ENCODE results near the gene DNAJC16.
A peak's percentile ranks its signal among the peaks of the same experiment; 100 is the strongest.

DNAJC16 gene

GRCh38 chr1:15605398-15606383, 79.0 kb downstream of the DNAJC16 start:
- Mint-ChIP-seq H3K4me3 (no peak overlapping the region), H3K36me3 (ENCODE audit: low read depth) (no peaks in the 10 kb centered on the region)

GRCh38 chr1:15609631-15610030, 83.0 kb downstream of the DNAJC16 start:
- no peaks in the 10 kb centered on the region for H3K4me1 Mint-ChIP-seq (ENCODE audit: low read depth)
- H3K4me3 Mint-ChIP-seq: no peak overlapping the region
- H3K27me3 Mint-ChIP-seq (ENCODE audit: low read depth): peaks cover 7% of the 10 kb centered on the region
- H3K27ac Mint-ChIP-seq: no peak overlapping the region
- H3K36me3 Mint-ChIP-seq (ENCODE audit: low read depth): no peaks in the 10 kb centered on the region
- H3K9me3 Mint-ChIP-seq: no peaks in the 10 kb centered on the region

More at GRCh38 chr1:15605398-15606383, 79.0 kb downstream of the DNAJC16 start:
- Mint-ChIP-seq H3K9me3 (peaks cover 6% of the 10 kb centered on the region), H3K27me3 (ENCODE audit: low read depth) (peaks cover 7% of the 10 kb centered on the region), H3K4me1 (ENCODE audit: low read depth) (peaks cover 6% of the 10 kb centered on the region), H3K27ac (no peak overlapping the region)

DNA sequence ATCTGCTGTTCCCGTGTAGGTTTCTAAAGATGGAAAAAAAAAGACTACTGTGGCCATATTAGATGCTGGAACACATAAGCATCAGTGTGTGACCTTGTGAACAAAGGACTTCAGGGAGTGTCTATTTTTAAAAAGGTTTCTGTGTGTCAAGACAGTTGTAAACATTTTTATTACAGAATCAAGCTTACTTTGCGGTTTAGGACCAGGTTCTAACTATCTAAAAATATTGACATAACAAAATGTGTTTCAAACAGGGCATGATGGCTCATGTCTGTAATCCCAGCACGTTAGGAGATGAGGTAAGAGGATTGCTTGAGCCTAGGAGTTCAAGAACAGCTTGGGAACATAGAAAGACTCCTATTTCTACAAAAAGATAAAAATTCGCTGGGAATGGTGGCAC, 83.5 kb downstream of the DNAJC16 start:
- Mint-ChIP-seq H3K27ac (no peak overlapping the region), H3K9me3 (no peaks in the 10 kb centered on the region), H3K4me1 (ENCODE audit: low read depth) (no peaks in the 10 kb centered on the region), H3K27me3 (ENCODE audit: low read depth) (peaks cover 7% of the 10 kb centered on the region), H3K4me3 (no peak overlapping the region), H3K36me3 (ENCODE audit: low read depth) (no peaks in the 10 kb centered on the region)

GRCh38 chr1:15616373-15617172, 89.9 kb downstream of the DNAJC16 start:
- Mint-ChIP-seq H3K4me1 (ENCODE audit: low read depth) (peaks cover 25% of the 10 kb centered on the region), H3K27me3 (ENCODE audit: low read depth) (no peaks in the 10 kb centered on the region), H3K27ac (peak overlapping the region; percentile 88), H3K9me3 (no peaks in the 10 kb centered on the region), H3K4me3 (peak overlapping the region; percentile 92), H3K36me3 (ENCODE audit: low read depth) (no peaks in the 10 kb centered on the region)

GRCh38 chr1:15617173-15618076, 90.8 kb downstream of the DNAJC16 start, which contains the start of gene DDI2:
DDI2 (plus strand) TSS chr1:15617458; CDS start chr1:15617671, 213 bp downstream.
- H3K36me3 Mint-ChIP-seq (ENCODE audit: low read depth): no peaks in the 10 kb centered on the region
- H3K9me3 Mint-ChIP-seq: no peaks in the 10 kb centered on the region
- peak within 1 kb of the TSS; percentile 92 for H3K4me3 Mint-ChIP-seq
- H3K4me1 Mint-ChIP-seq (ENCODE audit: low read depth): peaks cover 29% of the 10 kb centered on the region
- peak within 1 kb of the TSS; percentile 90 for H3K27ac Mint-ChIP-seq
- no peaks in the 10 kb centered on the region for H3K27me3 Mint-ChIP-seq (ENCODE audit: low read depth)

DNA sequence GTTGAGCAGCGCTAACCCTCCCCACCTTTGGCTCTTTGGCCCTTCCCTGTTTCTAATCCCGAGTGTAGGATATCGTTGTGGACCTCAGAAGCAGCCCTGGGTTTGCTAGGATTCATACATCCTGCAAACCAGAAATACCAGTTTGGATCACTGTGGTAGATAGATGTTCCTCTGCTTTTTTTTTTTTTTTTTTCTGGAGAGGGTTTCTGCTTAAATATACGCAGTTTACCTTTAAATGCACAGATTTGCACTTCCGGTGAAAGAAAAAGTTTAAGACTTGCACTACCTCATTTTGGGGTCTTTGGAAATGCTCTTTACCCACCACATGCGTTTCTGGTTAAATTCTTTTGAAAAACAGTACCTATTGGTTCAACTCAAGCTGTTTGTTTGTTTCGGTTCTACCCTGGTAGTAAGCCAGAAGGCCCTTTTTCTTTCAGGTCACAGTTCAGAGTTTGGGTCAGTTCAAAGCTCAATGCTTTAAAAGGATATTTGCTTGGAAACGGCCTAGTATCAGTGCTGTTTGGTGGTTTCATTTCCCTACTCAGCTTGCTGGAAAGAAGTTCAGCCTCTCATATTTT, 91.5 kb downstream of the DNAJC16 start:
- Mint-ChIP-seq H3K4me3 (peak overlapping the region; percentile 92), H3K27me3 (ENCODE audit: low read depth) (no peaks in the 10 kb centered on the region), H3K4me1 (ENCODE audit: low read depth) (peaks cover 35% of the 10 kb centered on the region), H3K27ac (peak overlapping the region; percentile 90), H3K36me3 (ENCODE audit: low read depth) (peaks cover 2% of the 10 kb centered on the region), H3K9me3 (no peaks in the 10 kb centered on the region)

- Mint-ChIP-seq H3K4me1 (ENCODE audit: low read depth) (peaks cover 35% of the 10 kb centered on the region), H3K27ac (peak overlapping the region; percentile 90), H3K9me3 (no peaks in the 10 kb centered on the region), H3K36me3 (ENCODE audit: low read depth) (peaks cover 2% of the 10 kb centered on the region), H3K27me3 (ENCODE audit: low read depth) (no peaks in the 10 kb centered on the region), H3K4me3 (peak overlapping the region; percentile 92)
Measured at GRCh38 chr1:15618655-15619525, 92.2 kb downstream of the DNAJC16 start.

DNA sequence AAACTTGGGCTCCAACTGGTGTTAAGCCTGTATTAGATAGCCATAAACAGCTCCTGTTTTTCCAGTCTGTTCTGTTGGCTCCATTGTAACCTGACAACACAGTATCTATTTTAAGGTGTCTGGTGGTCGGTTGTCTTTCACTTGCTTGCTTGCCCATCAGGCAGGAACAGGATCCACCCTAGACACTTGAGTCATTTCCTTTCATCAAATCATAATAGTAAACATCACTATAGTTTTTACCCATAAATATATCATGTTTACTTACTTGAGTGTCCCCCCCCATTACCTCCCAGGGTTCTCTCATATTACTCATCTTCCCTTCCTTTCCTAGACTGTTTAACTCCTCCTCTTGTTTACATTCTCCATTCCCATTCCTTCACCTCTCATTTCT, 93.5 kb downstream of the DNAJC16 start:
- H3K36me3 Mint-ChIP-seq (ENCODE audit: low read depth): peaks cover 2% of the 10 kb centered on the region
- peaks cover 41% of the 10 kb centered on the region for H3K4me1 Mint-ChIP-seq (ENCODE audit: low read depth)
- no peaks in the 10 kb centered on the region for H3K9me3 Mint-ChIP-seq
- no peaks in the 10 kb centered on the region for H3K27me3 Mint-ChIP-seq (ENCODE audit: low read depth)
- peak overlapping the region; percentile 50 for H3K4me3 Mint-ChIP-seq
- H3K27ac Mint-ChIP-seq: peak overlapping the region; percentile 14

- H3K4me3 Mint-ChIP-seq: no peak overlapping the region
- H3K4me1 Mint-ChIP-seq (ENCODE audit: low read depth): peaks cover 44% of the 10 kb centered on the region
- no peaks in the 10 kb centered on the region for H3K27me3 Mint-ChIP-seq (ENCODE audit: low read depth)
- peaks cover 3% of the 10 kb centered on the region for H3K36me3 Mint-ChIP-seq (ENCODE audit: low read depth)
- H3K9me3 Mint-ChIP-seq: no peaks in the 10 kb centered on the region
- no peak overlapping the region for H3K27ac Mint-ChIP-seq
Measured at GRCh38 chr1:15620902-15621682, 94.4 kb downstream of the DNAJC16 start.

DNA sequence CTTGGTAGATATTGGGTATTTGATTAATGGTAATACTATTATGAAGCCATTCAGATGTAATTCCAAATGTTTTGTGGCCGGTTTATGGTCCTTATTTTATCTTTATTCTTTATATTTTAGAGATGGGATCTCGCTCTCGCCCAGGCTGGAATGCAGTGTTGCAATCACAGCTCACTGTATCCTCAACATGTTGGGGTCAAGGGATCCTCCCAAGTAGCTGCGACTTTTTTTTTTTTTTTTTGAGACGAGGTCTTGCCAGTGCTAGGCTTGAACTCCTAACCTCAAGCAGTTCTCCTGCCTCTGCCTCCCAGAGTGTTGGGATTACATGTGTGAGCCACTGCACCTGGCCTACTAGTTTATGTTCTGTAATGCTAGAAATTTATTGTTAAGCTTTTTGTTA, 95.3 kb downstream of the DNAJC16 start:
- no peak overlapping the region for H3K27ac Mint-ChIP-seq

GRCh38 chr1:15622712-15623373, 96.2 kb downstream of the DNAJC16 start:
- H3K27me3 Mint-ChIP-seq (ENCODE audit: low read depth): no peaks in the 10 kb centered on the region
- H3K27ac Mint-ChIP-seq: peak overlapping the region; percentile 56
- peaks cover 46% of the 10 kb centered on the region for H3K4me1 Mint-ChIP-seq (ENCODE audit: low read depth)
- H3K36me3 Mint-ChIP-seq (ENCODE audit: low read depth): peaks cover 15% of the 10 kb centered on the region
- no peaks in the 10 kb centered on the region for H3K9me3 Mint-ChIP-seq
- no peak overlapping the region for H3K4me3 Mint-ChIP-seq

More for the DNA sequence above, 95.3 kb downstream of the DNAJC16 start:
- Mint-ChIP-seq H3K4me3 (no peak overlapping the region), H3K27me3 (ENCODE audit: low read depth) (no peaks in the 10 kb centered on the region), H3K9me3 (no peaks in the 10 kb centered on the region), H3K4me1 (ENCODE audit: low read depth) (peaks cover 42% of the 10 kb centered on the region), H3K36me3 (ENCODE audit: low read depth) (peaks cover 11% of the 10 kb centered on the region)

- H3K4me1 Mint-ChIP-seq (ENCODE audit: low read depth): peaks cover 46% of the 10 kb centered on the region
- H3K27me3 Mint-ChIP-seq (ENCODE audit: low read depth): no peaks in the 10 kb centered on the region
- no peak overlapping the region for H3K4me3 Mint-ChIP-seq
- no peaks in the 10 kb centered on the region for H3K9me3 Mint-ChIP-seq
- peaks cover 15% of the 10 kb centered on the region for H3K36me3 Mint-ChIP-seq (ENCODE audit: low read depth)
- no peak overlapping the region for H3K27ac Mint-ChIP-seq
Measured at GRCh38 chr1:15623435-15623834, 96.8 kb downstream of the DNAJC16 start.
